SK-N-MC (cell line): ENCODE measurements around the gene GNAT2.

Experiments used
- EZH2 ChIP-seq: fragments of 200-600 bp; sonication (generic); IDR thresholded peaks from one replicate; pipeline ENCODE4 v1.6.1; 2017; ENCODE audit warnings: antibody characterized with exemption
- FOXP2 ChIP-seq: optimal IDR thresholded peaks from 2 replicates; pipeline ENCODE3; 2011; ENCODE audit warnings: mild to moderate bottlenecking, moderate library complexity; ENCODE audit not compliant: insufficient read depth; ENCODE audit errors: extremely low read length, control extremely low read depth
- POLR2AphosphoS5 ChIP-seq: IDR thresholded peaks from 2 replicates; pipeline ENCODE4 v1.6.1; 2012; ENCODE audit warnings: mild to moderate bottlenecking, low read depth, low read length, borderline replicate concordance

- TF ChIP-seq POLR2AphosphoS5 (no peak), EZH2 (no peak), FOXP2 (no peak)
Measured at GRCh38 chr1:109639841-109640184, 20.4 kb upstream of the GNAT2 start.
